Limb (tissue), 2 donors: ENCODE results near the gene THYN1.

Experiments used
- DNase-seq, 2 donors: peaks; one replicate each; pipeline ENCODE4 v3.0.0-alpha.2; 2016; ENCODE audit errors: extremely low spot score in 2 of 2

Gene THYN1

GRCh38 chr11:134248910-134249480 is 4.2 kb downstream of the THYN1 start:
- no peak for DNase-seq

- no peak for DNase-seq
These were observed 6.5 kb downstream of the THYN1 start for GRCh38 chr11:134246678-134247077.

- DNase-seq, result no peak
These were observed 7.1 kb downstream of the THYN1 start for GRCh38 chr11:134246100-134246499.

GRCh38 chr11:134245434-134245833 is 7.7 kb downstream of the THYN1 start:
- no peak for DNase-seq

GRCh38 chr11:134244593-134244992 is 8.6 kb downstream of the THYN1 start:
- DNase-seq, result no peak

GRCh38 chr11:134243913-134244312 is 9.2 kb downstream of the THYN1 start:
- DNase-seq, result no peak

- no peak for DNase-seq
These were observed 10.8 kb downstream of the THYN1 start for GRCh38 chr11:134242376-134242775.

- DNase-seq, result no peak
These were observed 12.6 kb downstream of the THYN1 start for GRCh38 chr11:134240592-134240991.

GRCh38 chr11:134238956-134239355 is 14.2 kb downstream of the THYN1 start:
- DNase-seq, result no peak

- DNase-seq, result no peak
These were observed 15.6 kb downstream of the THYN1 start for GRCh38 chr11:134237557-134237922.

- DNase-seq, result no peak
These were observed 16.2 kb downstream of the THYN1 start for GRCh38 chr11:134236834-134237556.

GRCh38 chr11:134235399-134235798 is 17.8 kb downstream of the THYN1 start:
- no peak for DNase-seq

GRCh38 chr11:134233729-134234179 is 19.4 kb downstream of the THYN1 start:
- no peak for DNase-seq

GRCh38 chr11:134231958-134232659 is 21.0 kb downstream of the THYN1 start:
- DNase-seq, result no peak

- no peak for DNase-seq
These were observed 22.8 kb downstream of the THYN1 start for GRCh38 chr11:134230339-134230738.

GRCh38 chr11:134229126-134229790 is 23.9 kb downstream of the THYN1 start:
- DNase-seq, result no peak

GRCh38 chr11:134228625-134229024 is 24.5 kb downstream of the THYN1 start:
- no peak for DNase-seq

- DNase-seq, result no peak
These were observed 26.3 kb downstream of the THYN1 start for GRCh38 chr11:134226806-134227325.

GRCh38 chr11:134224710-134225664 is 28.2 kb downstream of the THYN1 start:
- peak in 1 of 2 donors; percentile 11 for DNase-seq

GRCh38 chr11:134223836-134224709 is 29.1 kb downstream of the THYN1 start, which contains the start of the genes NCAPD3 and VPS26B:
Gene NCAPD3, minus strand, starts transcription at chr11:134223967. Its CDS starts 41 bp downstream, at chr11:134223926.
Gene VPS26B, plus strand, starts transcription at chr11:134224671. Its CDS starts 452 bp downstream, at chr11:134225123.
- DNase-seq, result peak; percentile 96 to 97
